ENCODE measurements around the gene EPHA8. TPM values are rescaled to one million over a fixed set of nuclear protein-coding genes. Genes with fewer than 3 reads are reported as not detected.

Gene EPHA8
- total RNA-seq, 4 donors from 2014 or later, result not detected

- intact Hi-C loops (cut with DNase I), result no loop called here
- no peaks in the 10 kb centered on the region for H3K9me3 ChIP-seq
- 30% methylated on average over 2 of the region's 11 CpGs for WGBS
- TF ChIP-seq POLR2AphosphoS5 (IDR thresholded peaks at IDR 0.05), result no peak
- H3K36me3 ChIP-seq, result no peaks in the 10 kb centered on the region
- DNase-seq (ENCODE audit: extremely low spot score), result no peak
- no peak overlapping the region for H3K4me3 ChIP-seq
- H3K27ac ChIP-seq (replicated peaks in 1 of 4), result no peak overlapping the region
- H3K4me1 ChIP-seq, result no peaks in the 10 kb centered on the region
- H3K27me3 ChIP-seq, result peaks cover 0 to 99% (median 0%) of the 10 kb centered on the region in 4 donors
These were observed 53.3 kb downstream of the EPHA8 start for GRCh38 chr1:22616571-22616970.

- intact Hi-C loops (cut with DNase I), result no loop called here
- no peaks in the 10 kb centered on the region for H3K36me3 ChIP-seq
- DNase-seq (ENCODE audit: extremely low spot score), result no peak
- H3K4me3 ChIP-seq, result no peak overlapping the region
- H3K4me1 ChIP-seq, result no peaks in the 10 kb centered on the region
- H3K27ac ChIP-seq (replicated peaks in 1 of 4), result no peak overlapping the region
- TF ChIP-seq POLR2A (IDR thresholded peaks at IDR 0.05; ENCODE audit: low read depth), result no peak
- no peak for TF ChIP-seq POLR2AphosphoS5 (IDR thresholded peaks at IDR 0.05)
- no peak for TF ChIP-seq EP300 (IDR thresholded peaks at IDR 0.05)
- TF ChIP-seq, protein P1, sequence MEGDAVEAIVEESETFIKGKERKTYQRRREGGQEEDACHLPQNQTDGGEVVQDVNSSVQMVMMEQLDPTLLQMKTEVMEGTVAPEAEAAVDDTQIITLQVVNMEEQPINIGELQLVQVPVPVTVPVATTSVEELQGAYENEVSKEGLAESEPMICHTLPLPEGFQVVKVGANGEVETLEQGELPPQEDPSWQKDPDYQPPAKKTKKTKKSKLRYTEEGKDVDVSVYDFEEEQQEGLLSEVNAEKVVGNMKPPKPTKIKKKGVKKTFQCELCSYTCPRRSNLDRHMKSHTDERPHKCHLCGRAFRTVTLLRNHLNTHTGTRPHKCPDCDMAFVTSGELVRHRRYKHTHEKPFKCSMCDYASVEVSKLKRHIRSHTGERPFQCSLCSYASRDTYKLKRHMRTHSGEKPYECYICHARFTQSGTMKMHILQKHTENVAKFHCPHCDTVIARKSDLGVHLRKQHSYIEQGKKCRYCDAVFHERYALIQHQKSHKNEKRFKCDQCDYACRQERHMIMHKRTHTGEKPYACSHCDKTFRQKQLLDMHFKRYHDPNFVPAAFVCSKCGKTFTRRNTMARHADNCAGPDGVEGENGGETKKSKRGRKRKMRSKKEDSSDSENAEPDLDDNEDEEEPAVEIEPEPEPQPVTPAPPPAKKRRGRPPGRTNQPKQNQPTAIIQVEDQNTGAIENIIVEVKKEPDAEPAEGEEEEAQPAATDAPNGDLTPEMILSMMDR (IDR thresholded peaks at IDR 0.05), result no peak
- no peaks in the 10 kb centered on the region for H3K9me3 ChIP-seq
- H3K27me3 ChIP-seq, result peaks cover 0 to 98% (median 0%) of the 10 kb centered on the region in 4 donors
- WGBS, result 28% methylated on average over 15 of the region's 16 CpGs
These were observed 54.8 kb downstream of the EPHA8 start for GRCh38 chr1:22618056-22618455.

GRCh38 chr1:22619252-22619651 is 56.0 kb downstream of the EPHA8 start:
- H3K4me1 ChIP-seq, result no peaks in the 10 kb centered on the region
- no peaks in the 10 kb centered on the region for H3K9me3 ChIP-seq
- WGBS, result 69% methylated on average over 7 of the region's 7 CpGs
- H3K27me3 ChIP-seq, result peaks cover 0 to 98% (median 2%) of the 10 kb centered on the region in 4 donors
- no peak overlapping the region for H3K27ac ChIP-seq (replicated peaks in 1 of 4)
- intact Hi-C loops (cut with DNase I), result no loop called here
- H3K4me3 ChIP-seq, result no peak overlapping the region
- no peaks in the 10 kb centered on the region for H3K36me3 ChIP-seq
- TF ChIP-seq POLR2AphosphoS5 (IDR thresholded peaks at IDR 0.05), result no peak
- no peak for TF ChIP-seq EP300 (IDR thresholded peaks at IDR 0.05)
- TF ChIP-seq POLR2A (IDR thresholded peaks at IDR 0.05; ENCODE audit: low read depth), result no peak
- TF ChIP-seq, protein P1 (IDR thresholded peaks at IDR 0.05), result no peak
- DNase-seq (ENCODE audit: extremely low spot score), result no peak

DNA sequence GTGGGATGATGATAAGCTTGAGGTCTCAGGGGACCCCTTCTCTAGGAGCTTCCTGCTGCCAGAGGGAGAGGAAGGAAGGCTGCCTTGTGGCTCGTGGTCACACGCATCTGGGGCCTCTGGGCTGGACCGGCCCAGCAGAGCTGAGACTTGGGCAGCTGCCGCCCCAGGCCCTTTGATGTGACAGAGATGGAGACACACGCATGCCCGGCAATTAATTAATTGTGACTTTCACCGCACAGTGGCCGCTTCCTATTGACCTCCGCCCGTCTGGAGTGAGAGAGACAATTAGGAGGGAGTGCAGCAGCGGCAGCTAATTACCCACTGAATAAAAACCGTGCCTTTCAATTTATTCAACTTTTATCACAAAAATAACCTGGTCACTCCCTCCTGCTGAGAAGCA is 56.5 kb downstream of the EPHA8 start:
- H3K27ac ChIP-seq (replicated peaks in 1 of 4), result no peak overlapping the region
- H3K4me3 ChIP-seq, result no peak overlapping the region
- H3K4me1 ChIP-seq, result no peaks in the 10 kb centered on the region
- intact Hi-C loops (cut with DNase I), result no loop called here
- no peak for TF ChIP-seq POLR2AphosphoS5 (IDR thresholded peaks at IDR 0.05)
- TF ChIP-seq EP300 (IDR thresholded peaks at IDR 0.05), result no peak
- TF ChIP-seq, protein P1 (IDR thresholded peaks at IDR 0.05), result no peak
- no peak for TF ChIP-seq POLR2A (IDR thresholded peaks at IDR 0.05; ENCODE audit: low read depth)
- H3K36me3 ChIP-seq, result no peaks in the 10 kb centered on the region
- 66% methylated on average over 9 of the region's 12 CpGs for WGBS
- H3K9me3 ChIP-seq, result no peaks in the 10 kb centered on the region
- DNase-seq (ENCODE audit: extremely low spot score), result no peak
- H3K27me3 ChIP-seq, result peaks cover 0 to 98% (median 2%) of the 10 kb centered on the region in 4 donors

DNA sequence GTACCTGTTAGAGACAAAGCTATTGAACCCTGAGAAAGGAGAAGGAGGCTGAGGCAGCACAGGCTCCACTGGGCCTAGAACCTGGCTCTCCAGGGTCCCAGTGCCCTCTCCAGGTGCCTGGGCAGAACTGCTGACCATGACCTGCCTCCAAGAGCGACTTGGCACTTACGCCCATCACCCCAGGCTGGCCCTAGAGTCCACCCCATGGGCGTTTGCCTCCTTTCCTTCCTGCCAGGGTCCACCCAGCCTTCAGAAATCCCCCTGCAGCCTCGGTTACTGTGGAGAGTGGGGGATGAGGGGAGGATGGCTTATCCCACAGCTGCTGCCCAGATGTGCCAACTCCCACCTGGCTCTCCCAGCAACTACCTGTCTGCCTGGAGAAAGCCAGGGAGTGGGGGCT is 58.5 kb downstream of the EPHA8 start:
- Histone ChIP-seq H3K4me3 (no peak overlapping the region), H3K27ac (replicated peaks in 1 of 4) (no peak overlapping the region), H3K9me3 (no peaks in the 10 kb centered on the region), H3K4me1 (no peaks in the 10 kb centered on the region), H3K36me3 (no peaks in the 10 kb centered on the region), H3K27me3 (peaks cover 0 to 98% (median 2%) of the 10 kb centered on the region in 4 donors)
- intact Hi-C loops (cut with DNase I), result no loop called here
- no peak for DNase-seq (ENCODE audit: extremely low spot score)
- TF ChIP-seq, protein P1 (IDR thresholded peaks at IDR 0.05), result no peak
- TF ChIP-seq POLR2AphosphoS5 (IDR thresholded peaks at IDR 0.05), result no peak
- no peak for TF ChIP-seq POLR2A (IDR thresholded peaks at IDR 0.05; ENCODE audit: low read depth)
- TF ChIP-seq EP300 (IDR thresholded peaks at IDR 0.05), result no peak
- WGBS, result no CpG with 5 or more reads among the region's 4 CpGs
